WTC11 (cell line): ENCODE measurements around the gene CABCOCO1. TPM values are rescaled to one million over a fixed set of nuclear protein-coding genes. Genes with fewer than 3 reads are reported as not detected.
"Not testable (repeated sequence)": the region's sequence is repeated elsewhere in the genome, so short reads cannot be mapped to it uniquely, and the experiment has no call there.

Experiments used
- ATAC-seq: fragments of 200-7000 bp; cut with Tn5 transposase; 2 replicates; pipeline ENCODE4 v1.10.0; 2021; ENCODE audit warnings: mild to moderate bottlenecking, moderate library complexity
- CTCF ChIA-PET: fragments of 300-600 bp; sonication (Branson Sonifier 250); formaldehyde crosslinking; loops from one replicate; lab custom pipeline; 2021; ENCODE audit warnings: antibody characterized with exemption; lab: Charles Lee
- POLR2A ChIA-PET: fragments of 350-600 bp; sonication (Branson Sonifier 250); formaldehyde crosslinking; loops from one replicate; lab custom pipeline; 2021; ENCODE audit warnings: antibody characterized with exemption; lab: Charles Lee
- DNase-seq: peaks from one replicate; pipeline ENCODE4 v3.0.0; 2021; ENCODE audit warnings: low spot score
- H3K27ac Mint-ChIP-seq: 2 replicates; pipeline ENCODE4 v1.8.0; 2021; ENCODE audit warnings: mixed read lengths
- H3K27me3 Mint-ChIP-seq: 2 replicates; pipeline ENCODE4 v1.8.0; 2021; ENCODE audit warnings: low read depth, mild to moderate bottlenecking, moderate library complexity, mixed read lengths
- H3K36me3 Mint-ChIP-seq: 2 replicates; pipeline ENCODE4 v1.8.0; 2021; ENCODE audit warnings: mixed read lengths
- H3K4me1 Mint-ChIP-seq: 2 replicates; pipeline ENCODE4 v1.8.0; 2022; ENCODE audit warnings: mixed read lengths
- H3K4me3 Mint-ChIP-seq: 2 replicates; pipeline ENCODE4 v1.8.0; 2021; ENCODE audit warnings: mild to moderate bottlenecking, moderate library complexity, mixed read lengths
- H3K9me3 Mint-ChIP-seq: 2 replicates; pipeline ENCODE4 v1.8.0; 2021; ENCODE audit warnings: mixed read lengths
- ATF3 ChIP-seq: sonication (generic); formaldehyde crosslinking; conservative IDR thresholded peaks from 2 replicates; pipeline ENCODE4 v1.8.1; 2022; ENCODE audit warnings: mild to moderate bottlenecking, missing genetic modification reagents
- ATF6 ChIP-seq: sonication (generic); formaldehyde crosslinking; IDR thresholded peaks from 2 replicates; pipeline ENCODE4 v1.8.1; 2023; ENCODE audit warnings: mild to moderate bottlenecking, missing genetic modification reagents
- CTCF ChIP-seq: fragments of 200-600 bp; IDR thresholded peaks from 2 replicates; pipeline ENCODE4 v1.8.0; 2022; ENCODE audit warnings: antibody characterized with exemption
- E2F4 ChIP-seq: sonication (generic); formaldehyde crosslinking; IDR thresholded peaks from 2 replicates; pipeline ENCODE4 v1.8.1; 2022; ENCODE audit warnings: low read depth, mild to moderate bottlenecking, moderate library complexity, missing genetic modification reagents, borderline replicate concordance
- ESRRA ChIP-seq: sonication (generic); formaldehyde crosslinking; IDR thresholded peaks from 2 replicates; pipeline ENCODE4 v1.8.1; 2022; ENCODE audit warnings: mild to moderate bottlenecking, missing genetic modification reagents, borderline replicate concordance
- GABPB1 ChIP-seq: sonication (generic); formaldehyde crosslinking; IDR thresholded peaks from 2 replicates; pipeline ENCODE4 v1.8.1; 2023; ENCODE audit warnings: mild to moderate bottlenecking, missing genetic modification reagents
- IRF1 ChIP-seq: sonication (generic); formaldehyde crosslinking; IDR thresholded peaks from 2 replicates; pipeline ENCODE4 v1.8.0; 2023; ENCODE audit warnings: missing genetic modification reagents
- JAZF1 ChIP-seq: fragments of 250-450 bp; sonication (Bioruptor Pico); IDR thresholded peaks from 2 replicates; pipeline ENCODE4 v1.9.0; 2021; ENCODE audit warnings: moderate library complexity, mild to moderate bottlenecking, inconsistent platforms
- NFE2L1 ChIP-seq: sonication (generic); formaldehyde crosslinking; IDR thresholded peaks from 2 replicates; pipeline ENCODE4 v1.8.1; 2023; ENCODE audit warnings: missing genetic modification reagents
- RORB ChIP-seq: fragments of 250-450 bp; sonication (Bioruptor Pico); IDR thresholded peaks from 2 replicates; pipeline ENCODE4 v1.9.0; 2021; ENCODE audit warnings: mild to moderate bottlenecking
- SMAD3 ChIP-seq: sonication (generic); formaldehyde crosslinking; IDR thresholded peaks from 2 replicates; pipeline ENCODE4 v1.8.0; 2022; ENCODE audit warnings: missing genetic modification reagents, mild to moderate bottlenecking, borderline replicate concordance
- SMAD4 ChIP-seq: sonication (generic); formaldehyde crosslinking; IDR thresholded peaks from 2 replicates; pipeline ENCODE4 v1.8.0; 2022; ENCODE audit warnings: mild to moderate bottlenecking, missing genetic modification reagents
- SOX15 ChIP-seq: fragments of 250-450 bp; sonication (Bioruptor Pico); IDR thresholded peaks from 2 replicates; pipeline ENCODE4 v1.9.0; 2021; ENCODE audit warnings: mild to moderate bottlenecking
- USF1 ChIP-seq: sonication (generic); formaldehyde crosslinking; IDR thresholded peaks from 2 replicates; pipeline ENCODE4 v1.8.0; 2022; ENCODE audit warnings: mild to moderate bottlenecking, missing genetic modification reagents
- ZNF263 ChIP-seq: sonication (generic); formaldehyde crosslinking; IDR thresholded peaks from 2 replicates; pipeline ENCODE4 v1.8.1; 2022; ENCODE audit warnings: low read depth, mild to moderate bottlenecking, moderate library complexity, missing genetic modification reagents
- ZNF423 ChIP-seq: fragments of 250-450 bp; sonication (Bioruptor Pico); IDR thresholded peaks from 2 replicates; pipeline ENCODE4 v2.1.2; 2022; ENCODE audit warnings: mild to moderate bottlenecking, moderate library complexity
- ZNF512 ChIP-seq: sonication (generic); formaldehyde crosslinking; IDR thresholded peaks from 2 replicates; pipeline ENCODE4 v1.8.1; 2022; ENCODE audit warnings: missing genetic modification reagents, borderline replicate concordance
- ZNF532 ChIP-seq: fragments of 250-450 bp; sonication (Bioruptor Pico); IDR thresholded peaks from 2 replicates; pipeline ENCODE4 v1.9.0; 2021; ENCODE audit warnings: mild to moderate bottlenecking, borderline replicate concordance
- total RNA-seq: library from RNA; stranded (reverse); gene quantifications from 3 replicates; pipeline ENCODE4 v1.2.3, GENCODE V29; 2021

Gene CABCOCO1
- total RNA-seq, 1 experiment from 2014 or later = not detected

- CTCF ChIA-PET = interaction anchor here (0.6 to 2.7 kb wide), 10 partner anchors 9 to 917 kb away, joined by 3 to 11 read pairs (median 4); no protein-coding TSS in a partner anchor
- peaks cover 17% of the 10 kb centered on the region for H3K9me3 Mint-ChIP-seq
- POLR2A ChIA-PET = no interaction called here
- DNase-seq (no peak), ATAC-seq (peak; percentile 53; the same call in 1 of the 2 replicates)
- TF ChIP-seq ZNF423 (CRISPR knock-in tag) (no peak), ATF6 (CRISPR knock-in tag) (no peak), GABPB1 (no peak), CTCF (peak; percentile 23; the same call in 1 of the 2 replicates)
- peaks cover 15% of the 10 kb centered on the region for H3K4me1 Mint-ChIP-seq
- no peak overlapping the region for H3K27ac Mint-ChIP-seq
- H3K4me3 Mint-ChIP-seq = no peak overlapping the region
- H3K36me3 Mint-ChIP-seq = 0 out of 2 replicates have a peak, but pooled peaks cover 3% of the 10 kb centered on the region
- no peaks in the 10 kb centered on the region for H3K27me3 Mint-ChIP-seq
Measured at GRCh38 chr10:61733358-61733940, 70.7 kb downstream of the CABCOCO1 start.

GRCh38 chr10:61735882-61736281, 73.2 kb downstream of the CABCOCO1 start:
- TF ChIP-seq ESRRA (CRISPR knock-in tag) (no peak), ATF3 (CRISPR knock-in tag) (no peak), ZNF423 (CRISPR knock-in tag) (no peak), RORB (CRISPR knock-in tag) (no peak), SOX15 (no peak), ZNF263 (no peak), IRF1 (no peak), USF1 (no peak), SMAD3 (CRISPR knock-in tag) (no peak), NFE2L1 (no peak), ZNF532 (CRISPR knock-in tag) (no peak), ZNF512 (CRISPR knock-in tag) (no peak), JAZF1 (CRISPR knock-in tag) (no peak), E2F4 (no peak), SMAD4 (CRISPR knock-in tag) (no peak)
- TF ChIP-seq, all 79 proteins: peak for 0
- Mint-ChIP-seq H3K27ac (no peak overlapping the region), H3K36me3 (0 out of 2 replicates have a peak, but pooled peaks cover 3% of the 10 kb centered on the region), H3K4me3 (no peak overlapping the region), H3K27me3 (no peaks in the 10 kb centered on the region), H3K9me3 (peaks cover 5% of the 10 kb centered on the region), H3K4me1 (peaks cover 15% of the 10 kb centered on the region)
- CTCF ChIA-PET = no interaction called here
- POLR2A ChIA-PET = no interaction called here
- ATAC-seq (no peak), DNase-seq (no peak)

- H3K4me1 Mint-ChIP-seq = peaks cover 13% of the 10 kb centered on the region
- CTCF ChIA-PET, H3K4me3 Mint-ChIP-seq, H3K9me3 Mint-ChIP-seq, H3K27ac Mint-ChIP-seq, H3K27me3 Mint-ChIP-seq, ATAC-seq, DNase-seq, POLR2A ChIA-PET, H3K36me3 Mint-ChIP-seq: not testable (repeated sequence)
Measured at GRCh38 chr10:61737455-61737854, 74.7 kb downstream of the CABCOCO1 start.
